Thoracic aorta (tissue), 2 donors: ENCODE results near the gene OTOP1. TPM values are rescaled to one million over a fixed set of nuclear protein-coding genes. Genes with fewer than 3 reads are reported as not detected.

ENCODE experiments used
- ATAC-seq: fragments of 150-250 bp; one replicate; pipeline ENCODE4 v1.8.0; 2017; ENCODE audit warnings: low read depth; ENCODE audit not compliant: insufficient number of reproducible peaks, low FRiP score
- DNase-seq: peaks from one replicate; pipeline ENCODE4 v3.0.0-alpha.2; 2020; ENCODE audit warnings: low spot score
- H3K27ac ChIP-seq, 2 donors: fragments of 200-600 bp; sonication (generic); 1 replicate in 1 of 2; 2 replicates in 1 of 2; pipeline ENCODE4 v1.5.1; 2016; ENCODE audit warnings: mild to moderate bottlenecking in 2 of 2, moderate library complexity in 2 of 2
- H3K27me3 ChIP-seq: fragments of 200-600 bp; sonication (generic); replicated peaks from 2 replicates; pipeline ENCODE4 v1.6.0; 2016; ENCODE audit warnings: mild to moderate bottlenecking; ENCODE audit not compliant: insufficient read depth
- H3K36me3 ChIP-seq: fragments of 200-600 bp; sonication (generic); one replicate; pipeline ENCODE4 v1.5.1; 2016
- H3K4me1 ChIP-seq, 2 donors: fragments of 200-600 bp; sonication (generic); 1 replicate in 1 of 2; 2 replicates in 1 of 2; pipeline versions ENCODE4 v1.5.1 to v1.6.0; 2016; ENCODE audit warnings: low read depth in 2 of 2, mild to moderate bottlenecking in 1 of 2; ENCODE audit not compliant: control insufficient read depth in 1 of 2
- H3K4me3 ChIP-seq: fragments of 200-600 bp; sonication (generic); 2 replicates; pipeline ENCODE4 v1.5.1; 2016; ENCODE audit warnings: mild to moderate bottlenecking
- H3K9me3 ChIP-seq: fragments of 200-600 bp; sonication (generic); 2 replicates; pipeline ENCODE4 v1.5.1; 2016
- total RNA-seq, 2 donors: library from RNA; depleted of rRNA; stranded (reverse); fragments of >200 nt; gene quantifications; one replicate each; pipeline versions ENCODE4 v1.1.0 to v1.2.3, GENCODE V29; 2016
- TF ChIP-seq, protein P1 (sequence below): fragments of 200-600 bp; sonication (generic); IDR thresholded peaks from one replicate; pipeline ENCODE4 v1.5.1; 2019; ENCODE audit warnings: antibody characterized with exemption

OTOP1 gene
- total RNA-seq, 2 donors from 2014 or later: not detected

DNA sequence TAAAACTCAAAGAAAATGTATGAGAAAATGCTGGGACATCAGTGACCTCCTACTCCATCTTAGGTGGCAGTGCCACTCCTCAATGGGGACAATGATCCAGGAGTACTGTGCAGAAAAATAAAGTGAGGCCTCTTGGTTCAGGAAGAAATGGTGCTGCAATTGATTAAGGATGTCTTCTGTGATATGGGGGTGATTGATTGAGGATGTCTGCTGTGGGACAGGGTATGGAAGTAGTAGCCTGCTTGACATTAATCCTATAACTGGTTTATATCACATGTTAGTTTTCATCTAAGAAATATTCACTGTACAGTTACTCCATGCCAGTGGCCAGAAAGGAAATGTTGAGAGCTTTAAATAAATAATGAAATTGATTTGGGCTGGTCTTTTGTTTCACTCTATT, 20.5 kb downstream of the OTOP1 start:
- H3K4me1 ChIP-seq: no peaks in the 10 kb centered on the region

GRCh38 chr4:4204401-4204745, 22.4 kb downstream of the OTOP1 start:
- no peak for ATAC-seq
- H3K9me3 ChIP-seq: no peaks in the 10 kb centered on the region
- no peaks in the 10 kb centered on the region for H3K36me3 ChIP-seq
- no peak overlapping the region for H3K27ac ChIP-seq
- TF ChIP-seq, protein P1, sequence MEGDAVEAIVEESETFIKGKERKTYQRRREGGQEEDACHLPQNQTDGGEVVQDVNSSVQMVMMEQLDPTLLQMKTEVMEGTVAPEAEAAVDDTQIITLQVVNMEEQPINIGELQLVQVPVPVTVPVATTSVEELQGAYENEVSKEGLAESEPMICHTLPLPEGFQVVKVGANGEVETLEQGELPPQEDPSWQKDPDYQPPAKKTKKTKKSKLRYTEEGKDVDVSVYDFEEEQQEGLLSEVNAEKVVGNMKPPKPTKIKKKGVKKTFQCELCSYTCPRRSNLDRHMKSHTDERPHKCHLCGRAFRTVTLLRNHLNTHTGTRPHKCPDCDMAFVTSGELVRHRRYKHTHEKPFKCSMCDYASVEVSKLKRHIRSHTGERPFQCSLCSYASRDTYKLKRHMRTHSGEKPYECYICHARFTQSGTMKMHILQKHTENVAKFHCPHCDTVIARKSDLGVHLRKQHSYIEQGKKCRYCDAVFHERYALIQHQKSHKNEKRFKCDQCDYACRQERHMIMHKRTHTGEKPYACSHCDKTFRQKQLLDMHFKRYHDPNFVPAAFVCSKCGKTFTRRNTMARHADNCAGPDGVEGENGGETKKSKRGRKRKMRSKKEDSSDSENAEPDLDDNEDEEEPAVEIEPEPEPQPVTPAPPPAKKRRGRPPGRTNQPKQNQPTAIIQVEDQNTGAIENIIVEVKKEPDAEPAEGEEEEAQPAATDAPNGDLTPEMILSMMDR: no peak
- no peak for DNase-seq
- H3K4me1 ChIP-seq: no peaks in the 10 kb centered on the region
- H3K4me3 ChIP-seq: no peak overlapping the region
- H3K27me3 ChIP-seq: no peaks in the 10 kb centered on the region

More for the DNA sequence above, 20.5 kb downstream of the OTOP1 start:
- DNase-seq: no peak
- Histone ChIP-seq H3K36me3 (no peaks in the 10 kb centered on the region), H3K27ac (no peak overlapping the region), H3K9me3 (no peaks in the 10 kb centered on the region), H3K27me3 (no peaks in the 10 kb centered on the region), H3K4me3 (no peak overlapping the region)
- TF ChIP-seq, protein P1: no peak
- ATAC-seq: no peak

- H3K4me1 ChIP-seq: no peaks in the 10 kb centered on the region
- H3K36me3 ChIP-seq: no peaks in the 10 kb centered on the region
- H3K4me3 ChIP-seq: no peak overlapping the region
- no peaks in the 10 kb centered on the region for H3K9me3 ChIP-seq
- TF ChIP-seq, protein P1: no peak
- DNase-seq (no peak), ATAC-seq (no peak)
- H3K27me3 ChIP-seq: no peaks in the 10 kb centered on the region
- no peak overlapping the region for H3K27ac ChIP-seq
These were observed 22.9 kb downstream of the OTOP1 start for GRCh38 chr4:4203688-4204400.

DNA sequence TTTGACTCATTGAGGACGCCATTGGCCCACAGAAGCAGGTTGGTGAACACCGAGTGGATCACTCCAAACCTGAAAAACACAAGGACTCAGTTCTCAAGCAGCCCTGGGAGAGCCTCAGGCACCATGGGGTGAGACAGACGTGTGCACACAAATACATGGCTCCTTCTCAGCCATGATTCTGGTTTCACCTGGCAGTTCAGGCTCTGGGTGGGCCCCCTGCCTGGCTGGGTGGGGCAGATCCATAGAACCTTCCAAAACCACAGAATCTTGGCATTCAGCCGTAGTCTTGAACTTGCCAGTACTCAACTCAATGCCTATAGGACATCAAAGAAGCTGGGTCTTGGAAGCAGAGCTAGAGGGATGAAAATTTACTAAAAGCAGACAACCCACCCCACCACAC, 24.2 kb downstream of the OTOP1 start:
- Histone ChIP-seq H3K9me3 (no peaks in the 10 kb centered on the region), H3K27me3 (no peaks in the 10 kb centered on the region), H3K4me1 (no peaks in the 10 kb centered on the region), H3K27ac (no peak overlapping the region), H3K4me3 (no peak overlapping the region), H3K36me3 (no peaks in the 10 kb centered on the region)
- TF ChIP-seq, protein P1: no peak
- no peak for DNase-seq
- no peak for ATAC-seq

DNA sequence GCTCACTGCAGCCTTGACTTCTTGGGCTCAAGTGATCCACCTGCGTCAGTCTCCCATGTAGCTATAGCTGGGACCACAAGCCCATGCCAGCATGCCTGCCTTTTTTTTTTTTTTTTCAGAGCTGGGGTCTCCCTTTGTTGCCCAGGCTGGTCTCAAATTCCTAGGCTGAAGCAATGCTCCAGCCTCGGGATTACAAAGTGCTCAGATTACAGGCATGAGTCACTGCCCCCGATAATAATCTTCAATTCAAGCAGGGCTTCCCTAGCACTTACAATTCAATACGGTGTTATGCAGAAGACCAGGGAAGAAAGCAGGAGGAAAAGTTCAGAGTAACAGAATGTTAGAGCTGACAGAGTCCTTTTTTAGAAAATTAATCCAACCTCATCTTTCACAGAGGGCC, 26.1 kb downstream of the OTOP1 start:
- TF ChIP-seq, protein P1: no peak
- H3K27ac ChIP-seq: no peak overlapping the region

More for the DNA sequence above, 26.1 kb downstream of the OTOP1 start:
- ATAC-seq (no peak), DNase-seq (no peak)
- Histone ChIP-seq H3K27me3 (no peaks in the 10 kb centered on the region), H3K9me3 (no peaks in the 10 kb centered on the region), H3K4me1 (no peaks in the 10 kb centered on the region), H3K36me3 (no peaks in the 10 kb centered on the region), H3K4me3 (no peak overlapping the region)
